Mucosa of stomach (tissue), 1 donor: ENCODE results near the gene UNC93B1.

Experiments used
- H3K27me3 ChIP-seq: one replicate; pipeline ENCODE4 v1.7.0; 2013; ENCODE audit warnings: mild to moderate bottlenecking, low read length; ENCODE audit not compliant: control insufficient read depth, insufficient read depth
- H3K36me3 ChIP-seq: one replicate; pipeline ENCODE4 v1.7.0; 2013; ENCODE audit warnings: low read length; ENCODE audit not compliant: control insufficient read depth, insufficient read depth
- H3K4me1 ChIP-seq: one replicate; pipeline ENCODE4 v1.7.0; 2013; ENCODE audit warnings: mild to moderate bottlenecking, low read length; ENCODE audit not compliant: control insufficient read depth, insufficient read depth
- H3K4me3 ChIP-seq: one replicate; pipeline ENCODE4 v1.7.0; 2013; ENCODE audit warnings: low read length
- H3K9ac ChIP-seq: one replicate; pipeline ENCODE4 v1.7.0; 2013; ENCODE audit warnings: mild to moderate bottlenecking, low read length, moderate library complexity
- H3K9me3 ChIP-seq: one replicate; pipeline ENCODE4 v1.7.0; 2013; ENCODE audit warnings: mild to moderate bottlenecking, low read length, moderate library complexity; ENCODE audit not compliant: control insufficient read depth
- donor health status: Pancreatic carcinoma.

The UNC93B1 gene

DNA sequence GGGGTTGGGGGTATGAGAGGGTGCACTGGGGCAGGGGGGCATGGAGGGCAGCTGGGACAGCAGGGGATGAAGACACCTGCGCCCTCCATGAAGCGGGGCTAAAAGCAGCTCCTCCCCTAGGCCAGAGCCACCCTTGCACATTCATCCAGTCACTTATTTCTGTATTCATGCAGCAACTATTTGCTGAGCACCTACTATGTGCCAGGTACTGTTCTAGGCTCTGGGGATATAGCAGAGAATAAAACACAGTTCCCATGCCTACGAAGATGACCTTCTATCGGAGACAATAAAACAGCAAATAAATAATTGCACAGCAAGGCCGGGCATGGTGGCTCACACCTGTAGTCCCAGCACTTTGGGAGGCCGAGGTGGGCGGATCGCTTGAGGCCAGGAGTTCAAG lies 11.6 kb upstream of the UNC93B1 start:
- H3K4me1 ChIP-seq: peaks cover 68% of the 10 kb centered on the region
- no peaks in the 10 kb centered on the region for H3K9me3 ChIP-seq
- H3K36me3 ChIP-seq: no peaks in the 10 kb centered on the region

GRCh38 chr11:68014947-68015447 lies 11.1 kb upstream of the UNC93B1 start:
- no peaks in the 10 kb centered on the region for H3K27me3 ChIP-seq
- H3K4me1 ChIP-seq: peaks cover 68% of the 10 kb centered on the region
- no peak overlapping the region for H3K9ac ChIP-seq
- H3K9me3 ChIP-seq: no peaks in the 10 kb centered on the region
- no peak overlapping the region for H3K4me3 ChIP-seq
- no peaks in the 10 kb centered on the region for H3K36me3 ChIP-seq

More for the DNA sequence above, 11.6 kb upstream of the UNC93B1 start:
- H3K27me3 ChIP-seq: no peaks in the 10 kb centered on the region
- no peak overlapping the region for H3K9ac ChIP-seq
- H3K4me3 ChIP-seq: no peak overlapping the region

DNA sequence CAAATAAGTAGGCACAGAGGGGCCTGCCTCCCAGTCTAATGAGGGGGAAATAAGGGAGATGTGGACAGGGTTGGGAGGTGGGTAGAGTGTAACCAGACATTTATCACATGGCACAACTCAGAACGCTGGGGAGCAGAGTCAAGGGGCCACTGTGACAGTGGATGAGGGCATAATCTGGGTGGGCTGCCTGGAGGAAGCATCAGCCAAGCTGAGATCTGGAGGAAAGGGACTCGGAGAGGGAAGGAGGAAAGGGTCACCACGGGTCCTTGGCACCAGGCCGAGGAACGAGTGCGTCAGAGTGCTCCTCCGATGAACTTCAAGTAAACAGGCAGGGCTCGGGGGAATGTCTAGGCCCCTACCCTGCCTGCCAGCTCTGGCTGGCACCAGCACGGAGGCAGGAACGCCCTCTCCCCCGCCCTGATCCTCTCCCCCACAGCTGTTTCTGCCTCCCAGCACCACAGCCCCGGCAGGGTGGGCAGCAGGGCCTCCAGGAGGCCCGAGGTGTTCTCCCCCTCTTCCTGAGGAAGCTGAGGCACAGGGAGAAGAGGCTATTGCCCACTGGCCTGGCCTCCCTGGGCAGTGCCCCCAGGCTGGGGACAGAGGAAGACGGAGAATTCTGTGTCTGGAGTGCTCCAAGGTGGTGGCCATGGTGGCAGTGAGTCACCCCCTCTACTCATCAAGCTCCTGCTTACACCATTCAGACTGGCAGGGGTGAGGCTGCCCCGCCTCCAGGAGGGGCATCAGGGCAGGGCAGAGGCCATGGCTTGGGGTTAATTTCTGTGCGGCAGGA lies 10.5 kb upstream of the UNC93B1 start:
- H3K9ac ChIP-seq: peak overlapping the region; percentile 45
- peaks cover 70% of the 10 kb centered on the region for H3K4me1 ChIP-seq
- H3K9me3 ChIP-seq: no peaks in the 10 kb centered on the region
- H3K4me3 ChIP-seq: no peak overlapping the region
- no peaks in the 10 kb centered on the region for H3K27me3 ChIP-seq
- no peaks in the 10 kb centered on the region for H3K36me3 ChIP-seq

DNA sequence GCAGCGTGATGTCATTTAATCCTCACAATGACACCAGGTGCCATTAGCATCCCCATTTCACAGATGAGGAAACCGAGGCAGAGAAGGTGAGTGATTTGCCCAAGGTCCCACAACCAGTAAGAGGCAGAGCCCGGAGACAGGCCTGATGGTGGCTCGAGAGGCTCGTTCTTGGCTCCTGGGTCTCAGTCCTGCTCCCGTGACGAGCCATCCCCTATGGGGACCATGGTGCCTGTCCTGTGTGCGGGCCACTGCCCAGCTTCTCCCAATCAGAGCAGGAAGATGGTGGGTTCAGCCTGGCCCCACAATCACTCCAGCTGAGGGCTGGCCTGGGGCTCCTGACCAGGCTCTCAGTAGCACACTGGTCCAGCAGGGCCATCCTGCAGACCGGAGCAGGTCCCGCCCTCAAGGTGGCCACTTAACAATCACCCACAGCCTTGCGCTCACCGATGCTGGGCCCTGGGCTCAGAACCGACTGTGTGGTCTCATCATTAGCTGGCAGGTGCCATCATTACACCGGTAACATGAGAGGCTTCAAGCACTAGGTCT lies 9.8 kb upstream of the UNC93B1 start:
- Histone ChIP-seq H3K9ac (peak overlapping the region; percentile 45), H3K4me3 (no peak overlapping the region), H3K36me3 (no peaks in the 10 kb centered on the region), H3K4me1 (peaks cover 77% of the 10 kb centered on the region), H3K27me3 (no peaks in the 10 kb centered on the region), H3K9me3 (no peaks in the 10 kb centered on the region)

DNA sequence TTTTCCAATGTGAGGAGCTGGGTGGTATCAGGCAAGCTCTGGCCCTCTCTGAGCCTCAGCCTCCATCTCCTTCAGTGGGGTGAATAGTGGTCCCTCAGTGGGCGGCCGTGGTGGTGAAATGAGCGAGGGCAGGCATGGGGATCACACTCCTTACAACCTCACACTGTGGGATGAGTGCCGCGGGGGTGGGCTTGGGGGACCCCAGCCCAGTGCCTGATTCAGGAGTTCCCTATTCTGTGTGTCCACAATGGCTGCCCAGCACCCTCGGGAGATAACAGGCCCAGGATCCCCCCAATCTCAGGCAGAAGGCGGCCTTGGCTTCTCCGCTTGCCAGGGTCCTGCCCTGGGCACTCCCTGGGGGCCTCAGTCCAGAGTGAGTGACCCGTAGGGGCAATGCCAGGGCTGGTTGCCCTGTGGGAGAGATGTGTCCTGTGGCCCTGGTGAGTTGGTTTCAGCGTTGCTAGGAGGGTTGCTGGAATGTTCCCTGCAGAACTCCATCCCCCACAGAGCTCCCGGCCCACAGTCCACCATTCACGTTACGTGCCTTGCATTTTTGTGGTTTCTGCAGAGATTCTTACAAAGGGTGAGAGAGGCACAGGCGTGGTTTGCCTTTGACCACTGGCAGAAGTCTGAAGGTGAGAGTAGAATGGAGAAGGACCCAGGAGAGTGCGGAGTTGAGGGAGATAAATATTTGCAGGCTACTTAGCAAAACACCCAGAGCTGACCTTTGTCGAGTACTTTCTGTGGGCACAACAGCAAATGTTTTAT lies 9.1 kb upstream of the UNC93B1 start:
- no peak overlapping the region for H3K9ac ChIP-seq
- no peaks in the 10 kb centered on the region for H3K27me3 ChIP-seq
- H3K36me3 ChIP-seq: no peaks in the 10 kb centered on the region
- H3K4me1 ChIP-seq: peaks cover 83% of the 10 kb centered on the region
- no peak overlapping the region for H3K4me3 ChIP-seq
- H3K9me3 ChIP-seq: no peaks in the 10 kb centered on the region

DNA sequence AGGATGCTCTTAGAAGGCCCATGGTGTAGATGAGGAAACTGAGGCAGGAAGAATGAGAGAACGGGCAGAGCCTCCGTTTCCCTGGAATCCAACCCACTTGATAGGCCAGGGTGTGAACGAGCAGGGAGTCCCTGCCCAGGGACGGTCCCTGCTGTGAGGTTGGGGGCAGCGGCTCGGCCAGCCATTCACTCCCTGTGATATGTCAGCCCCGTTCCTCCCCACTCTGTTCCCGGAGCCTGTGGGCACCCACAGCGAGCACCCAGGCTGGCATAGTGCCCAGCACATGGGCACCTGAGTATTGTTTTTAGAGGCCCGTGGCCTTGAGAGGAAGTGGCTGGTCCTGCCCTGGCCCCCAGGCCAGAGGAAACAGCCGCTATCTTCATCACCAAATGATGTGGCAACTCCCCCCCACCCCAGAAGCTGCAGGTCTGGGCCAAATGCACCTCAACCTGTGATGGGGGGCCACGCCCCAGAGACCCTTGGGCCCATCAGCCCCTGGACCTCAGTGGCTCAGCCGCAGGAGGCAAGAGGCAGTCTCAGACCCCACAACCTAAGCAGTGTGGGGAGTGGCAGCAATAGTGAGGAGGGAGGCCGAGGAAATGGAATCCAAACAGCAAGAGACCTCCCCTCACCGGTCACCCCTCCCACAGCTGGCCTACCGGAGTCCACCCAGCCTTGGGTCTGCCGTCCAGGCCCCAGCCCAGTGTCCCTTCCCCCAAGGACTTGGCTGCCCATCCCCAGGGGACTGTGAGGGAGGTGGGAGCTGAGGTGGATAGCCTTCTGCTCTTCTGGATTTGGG lies 8.3 kb upstream of the UNC93B1 start:
- H3K4me3 ChIP-seq: no peak overlapping the region
- peaks cover 87% of the 10 kb centered on the region for H3K4me1 ChIP-seq
- peak overlapping the region; percentile 40 for H3K9ac ChIP-seq

GRCh38 chr11:68011051-68011943 lies 7.4 kb upstream of the UNC93B1 start:
- H3K4me3 ChIP-seq: peak overlapping the region; percentile 49
- peak overlapping the region; percentile 79 for H3K9ac ChIP-seq
- H3K36me3 ChIP-seq: no peaks in the 10 kb centered on the region
- H3K9me3 ChIP-seq: no peaks in the 10 kb centered on the region
- H3K27me3 ChIP-seq: no peaks in the 10 kb centered on the region
- H3K4me1 ChIP-seq: peaks cover 86% of the 10 kb centered on the region

More for the DNA sequence above, 8.3 kb upstream of the UNC93B1 start:
- Histone ChIP-seq H3K36me3 (no peaks in the 10 kb centered on the region), H3K9me3 (no peaks in the 10 kb centered on the region), H3K27me3 (no peaks in the 10 kb centered on the region)

- H3K9ac ChIP-seq: peak within 1 kb of the TSS; percentile 79
- no peaks in the 10 kb centered on the region for H3K36me3 ChIP-seq
- H3K4me3 ChIP-seq: peak within 1 kb of the TSS; percentile 49
- peaks cover 88% of the 10 kb centered on the region for H3K4me1 ChIP-seq
- no peaks in the 10 kb centered on the region for H3K9me3 ChIP-seq
- no peaks in the 10 kb centered on the region for H3K27me3 ChIP-seq
These were observed 6.5 kb upstream of the UNC93B1 start, which contains the start of gene ALDH3B1 for GRCh38 chr11:68010090-68011041. ALDH3B1 (plus strand) TSS chr11:68010327; CDS start chr11:68015298, 4,971 bp downstream.

GRCh38 chr11:68009391-68010089 lies 5.6 kb upstream of the UNC93B1 start:
- Histone ChIP-seq H3K4me3 (no peak overlapping the region), H3K9ac (peak overlapping the region; percentile 79), H3K9me3 (no peaks in the 10 kb centered on the region), H3K36me3 (no peaks in the 10 kb centered on the region), H3K27me3 (no peaks in the 10 kb centered on the region), H3K4me1 (peaks cover 83% of the 10 kb centered on the region)
